ENCODE data around the gene PTPRM.

PTPRM gene

GRCh38 chr18:7775128-7775527, 208.0 kb downstream of the PTPRM start:
- no peaks in the 10 kb centered on the region for H3K27me3 ChIP-seq
- DNase-seq, result no peak
- H3K4me1 ChIP-seq, result peaks cover 0 to 12% (median 0%) of the 10 kb centered on the region in 4 donors
- TF ChIP-seq, protein P1, sequence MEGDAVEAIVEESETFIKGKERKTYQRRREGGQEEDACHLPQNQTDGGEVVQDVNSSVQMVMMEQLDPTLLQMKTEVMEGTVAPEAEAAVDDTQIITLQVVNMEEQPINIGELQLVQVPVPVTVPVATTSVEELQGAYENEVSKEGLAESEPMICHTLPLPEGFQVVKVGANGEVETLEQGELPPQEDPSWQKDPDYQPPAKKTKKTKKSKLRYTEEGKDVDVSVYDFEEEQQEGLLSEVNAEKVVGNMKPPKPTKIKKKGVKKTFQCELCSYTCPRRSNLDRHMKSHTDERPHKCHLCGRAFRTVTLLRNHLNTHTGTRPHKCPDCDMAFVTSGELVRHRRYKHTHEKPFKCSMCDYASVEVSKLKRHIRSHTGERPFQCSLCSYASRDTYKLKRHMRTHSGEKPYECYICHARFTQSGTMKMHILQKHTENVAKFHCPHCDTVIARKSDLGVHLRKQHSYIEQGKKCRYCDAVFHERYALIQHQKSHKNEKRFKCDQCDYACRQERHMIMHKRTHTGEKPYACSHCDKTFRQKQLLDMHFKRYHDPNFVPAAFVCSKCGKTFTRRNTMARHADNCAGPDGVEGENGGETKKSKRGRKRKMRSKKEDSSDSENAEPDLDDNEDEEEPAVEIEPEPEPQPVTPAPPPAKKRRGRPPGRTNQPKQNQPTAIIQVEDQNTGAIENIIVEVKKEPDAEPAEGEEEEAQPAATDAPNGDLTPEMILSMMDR (IDR thresholded peaks at IDR 0.05), result no peak
- H3K36me3 ChIP-seq, result no peaks in the 10 kb centered on the region
- intact Hi-C loops (cut with DNase I; ENCODE audit: low total_unique reads), result no loop called here
- H3K9me3 ChIP-seq, result no peaks in the 10 kb centered on the region
- H3K27ac ChIP-seq, result no peak overlapping the region
- no peak overlapping the region for H3K4me3 ChIP-seq

- Histone ChIP-seq H3K4me1 (peaks cover 0 to 12% (median 0%) of the 10 kb centered on the region in 4 donors), H3K27me3 (no peaks in the 10 kb centered on the region)
Observed at GRCh38 chr18:7775843-7776242, 208.7 kb downstream of the PTPRM start.

DNA sequence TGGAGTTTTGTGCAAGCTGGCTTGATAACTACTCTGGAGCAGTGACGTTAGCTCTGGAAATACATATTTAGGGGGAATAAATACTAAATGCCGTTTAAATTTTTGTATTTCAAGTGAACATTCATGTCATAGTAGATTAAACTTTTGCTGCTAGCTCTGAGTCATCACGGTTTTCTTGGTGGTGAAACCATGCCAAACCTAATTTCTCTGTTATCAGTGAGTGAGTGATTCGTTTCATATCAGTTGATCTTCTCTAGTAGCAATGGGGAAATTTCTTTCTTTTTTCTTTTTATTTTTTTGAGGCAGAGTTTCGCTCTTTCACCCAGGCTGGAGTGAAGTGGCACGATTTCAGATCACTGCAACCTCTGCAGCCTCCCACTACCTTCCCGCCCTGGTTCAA, 211.1 kb downstream of the PTPRM start:
- intact Hi-C loops (cut with DNase I; ENCODE audit: low total_unique reads), result no loop called here

More at GRCh38 chr18:7775843-7776242, 208.7 kb downstream of the PTPRM start:
- TF ChIP-seq, protein P1 (IDR thresholded peaks at IDR 0.05), result no peak
- Histone ChIP-seq H3K27ac (no peak overlapping the region), H3K36me3 (no peaks in the 10 kb centered on the region), H3K9me3 (no peaks in the 10 kb centered on the region), H3K4me3 (no peak overlapping the region)
- intact Hi-C loops (cut with DNase I; ENCODE audit: low total_unique reads), result no loop called here
- DNase-seq, result no peak

DNA sequence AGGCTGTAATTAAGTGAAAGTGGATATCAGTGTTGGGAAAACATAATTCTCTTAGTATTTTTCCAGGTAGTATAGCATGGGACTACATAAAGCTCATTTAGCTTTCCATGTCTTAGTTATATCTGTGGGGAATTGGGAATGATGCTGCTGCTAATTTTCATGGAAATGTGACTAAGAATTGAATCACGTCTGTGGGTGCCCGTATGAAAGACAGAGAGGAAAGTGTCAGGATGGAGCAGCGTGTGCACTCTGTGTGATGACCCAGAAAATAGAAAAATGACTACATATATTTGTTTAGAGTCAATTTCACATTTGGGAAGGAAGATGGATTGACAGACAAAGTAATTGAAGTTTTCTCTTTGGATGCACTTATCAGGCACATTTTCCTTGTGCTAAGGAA, 212.1 kb downstream of the PTPRM start:
- intact Hi-C loops (cut with DNase I; ENCODE audit: low total_unique reads), result no loop called here
- no peaks in the 10 kb centered on the region for H3K36me3 ChIP-seq
- no peak for DNase-seq
- TF ChIP-seq, protein P1 (IDR thresholded peaks at IDR 0.05), result no peak
- H3K4me1 ChIP-seq, result no peaks in the 10 kb centered on the region
- H3K27me3 ChIP-seq, result no peaks in the 10 kb centered on the region
- no peak overlapping the region for H3K27ac ChIP-seq
- no peaks in the 10 kb centered on the region for H3K9me3 ChIP-seq
- H3K4me3 ChIP-seq, result no peak overlapping the region

More for the DNA sequence above, 211.1 kb downstream of the PTPRM start:
- TF ChIP-seq, protein P1 (IDR thresholded peaks at IDR 0.05), result no peak
- Histone ChIP-seq H3K27me3 (no peaks in the 10 kb centered on the region), H3K27ac (no peak overlapping the region), H3K4me1 (no peaks in the 10 kb centered on the region), H3K36me3 (no peaks in the 10 kb centered on the region), H3K4me3 (no peak overlapping the region), H3K9me3 (no peaks in the 10 kb centered on the region)
- DNase-seq, result no peak

DNA sequence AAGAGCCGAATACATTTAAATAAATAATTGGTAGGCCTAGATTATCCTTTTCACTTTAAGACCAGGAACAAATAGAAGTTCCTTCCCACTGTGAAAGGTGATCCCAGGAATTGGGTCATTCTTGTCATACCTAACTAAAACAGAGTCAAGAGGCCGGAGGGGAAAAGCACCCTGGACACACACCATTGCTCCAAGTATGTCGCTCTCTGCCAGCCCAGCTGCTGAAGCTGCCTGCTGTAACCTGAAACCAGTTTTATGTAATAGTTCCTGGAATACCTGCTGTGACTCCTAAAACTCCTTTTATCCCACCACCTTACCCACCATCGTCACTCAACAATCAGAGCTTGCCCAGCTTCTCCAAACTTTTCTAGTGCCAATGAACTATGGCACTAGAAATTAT, 217.1 kb downstream of the PTPRM start:
- intact Hi-C loops (cut with DNase I; ENCODE audit: low total_unique reads), result no loop called here
- Histone ChIP-seq H3K4me3 (no peak overlapping the region), H3K36me3 (no peaks in the 10 kb centered on the region), H3K27me3 (no peaks in the 10 kb centered on the region), H3K27ac (no peak overlapping the region), H3K9me3 (no peaks in the 10 kb centered on the region), H3K4me1 (no peaks in the 10 kb centered on the region)
- no peak for DNase-seq
- TF ChIP-seq, protein P1 (IDR thresholded peaks at IDR 0.05), result no peak

GRCh38 chr18:7786569-7786968, 219.5 kb downstream of the PTPRM start:
- Histone ChIP-seq H3K4me3 (no peak overlapping the region), H3K9me3 (no peaks in the 10 kb centered on the region), H3K27ac (no peak overlapping the region), H3K27me3 (no peaks in the 10 kb centered on the region), H3K36me3 (no peaks in the 10 kb centered on the region), H3K4me1 (no peaks in the 10 kb centered on the region)
- DNase-seq, result no peak
- intact Hi-C loops (cut with DNase I; ENCODE audit: low total_unique reads), result no loop called here
- TF ChIP-seq, protein P1 (IDR thresholded peaks at IDR 0.05), result no peak

Measured in tibial artery (tissue), 4 donors.